ENCODE measurements around the gene DLG2. TPM values are rescaled to one million over a fixed set of nuclear protein-coding genes. Genes with fewer than 3 reads are reported as not detected.

The DLG2 gene
- total and polyA plus RNA-seq, 9 of the 15 experiments (the other 6 are each of a cell fraction or from before 2014, with no cell fraction given) = 0.52 to 1.6 (median 0.95) TPM

DNA sequence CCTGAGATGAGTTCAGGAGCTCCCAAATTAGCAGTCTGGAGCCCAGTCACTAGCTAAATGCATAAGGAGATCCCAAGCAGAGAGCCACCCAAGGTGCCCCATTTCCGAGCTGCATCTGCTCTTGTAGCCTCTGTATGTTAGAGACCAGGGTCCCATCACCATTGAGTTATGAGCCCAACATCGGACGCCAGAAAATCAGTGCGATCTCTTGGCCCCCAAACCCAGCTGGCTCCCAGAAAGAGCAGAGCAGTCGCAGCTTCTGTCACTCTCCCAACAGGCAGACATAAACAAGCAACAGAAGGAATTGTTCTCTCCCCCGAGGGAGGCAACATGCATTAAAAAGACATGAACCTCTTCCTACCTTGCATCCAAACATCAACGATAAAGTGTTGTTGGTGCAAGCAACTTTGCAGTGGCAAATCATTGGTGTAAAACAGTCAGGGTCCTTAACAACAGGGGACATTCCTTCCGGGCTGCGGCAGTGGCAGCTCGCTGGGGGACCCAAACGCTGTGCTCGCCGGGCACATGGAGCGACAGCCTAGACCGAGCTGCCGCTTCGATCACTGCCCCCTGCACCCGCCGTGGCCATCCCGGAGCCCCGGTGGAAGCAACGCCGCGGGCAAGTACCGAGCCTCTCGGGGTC, 907.1 kb downstream of the DLG2 start:
- Histone ChIP-seq H3K36me3 (ENCODE audit: control insufficient read depth, insufficient read depth, low read length) (no peaks in the 10 kb centered on the region), H3K9ac (ENCODE audit: insufficient read depth in 1 of 2, low read depth in 2 of 2, low read length in 2 of 2) (no peak overlapping the region), H3K4me3 (no peak overlapping the region), H3K9me1 (ENCODE audit: control insufficient read depth, insufficient read depth, low read length) (no peaks in the 10 kb centered on the region), H3K4me1 (replicated peaks in 1 of 2; ENCODE audit: control insufficient read depth in 2 of 2, insufficient read depth in 2 of 2, low read length in 2 of 2) (no peaks in the 10 kb centered on the region), H4K20me1 (replicated peaks; ENCODE audit: control insufficient read depth, insufficient read depth, low read length) (no peaks in the 10 kb centered on the region), H3K27me3 (ENCODE audit: control insufficient read depth in 2 of 2, insufficient read depth in 2 of 2, low read length in 2 of 2) (no peaks in the 10 kb centered on the region), H3K4me2 (ENCODE audit: insufficient read depth, low read length) (no peak overlapping the region), H3K9me3 (replicated peaks; ENCODE audit: control insufficient read depth, insufficient read depth, low read depth, low read length) (no peaks in the 10 kb centered on the region), H2AFZ (ENCODE audit: low read depth, low read length) (no peak overlapping the region), H3K79me2 (ENCODE audit: control insufficient read depth, insufficient read depth, low read length) (no peaks in the 10 kb centered on the region), H3K27ac (ENCODE audit: extremely low read depth, low read depth, low read length) (no peak overlapping the region)
- CTCF ChIA-PET (ENCODE audit: low intra/inter-chr PET ratio) = no interaction called here
- intact Hi-C loops (cut with micrococcal nuclease) = loop anchor here (10.0 kb wide), 1 partner anchor 885 kb away; no protein-coding TSS in a partner anchor
- ATAC-seq (no peak), FAIRE-seq (no peak), DNase-seq (ENCODE audit: extremely low read depth in 1 of 4, low spot score in 3 of 4) (no peak)
- TF ChIP-seq, protein P1, sequence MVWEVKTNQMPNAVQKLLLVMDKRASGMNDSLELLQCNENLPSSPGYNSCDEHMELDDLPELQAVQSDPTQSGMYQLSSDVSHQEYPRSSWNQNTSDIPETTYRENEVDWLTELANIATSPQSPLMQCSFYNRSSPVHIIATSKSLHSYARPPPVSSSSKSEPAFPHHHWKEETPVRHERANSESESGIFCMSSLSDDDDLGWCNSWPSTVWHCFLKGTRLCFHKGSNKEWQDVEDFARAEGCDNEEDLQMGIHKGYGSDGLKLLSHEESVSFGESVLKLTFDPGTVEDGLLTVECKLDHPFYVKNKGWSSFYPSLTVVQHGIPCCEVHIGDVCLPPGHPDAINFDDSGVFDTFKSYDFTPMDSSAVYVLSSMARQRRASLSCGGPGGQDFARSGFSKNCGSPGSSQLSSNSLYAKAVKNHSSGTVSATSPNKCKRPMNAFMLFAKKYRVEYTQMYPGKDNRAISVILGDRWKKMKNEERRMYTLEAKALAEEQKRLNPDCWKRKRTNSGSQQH (CRISPR knock-in tag; IDR thresholded peaks at IDR 0.05) = no peak
- TF ChIP-seq, protein P2, sequence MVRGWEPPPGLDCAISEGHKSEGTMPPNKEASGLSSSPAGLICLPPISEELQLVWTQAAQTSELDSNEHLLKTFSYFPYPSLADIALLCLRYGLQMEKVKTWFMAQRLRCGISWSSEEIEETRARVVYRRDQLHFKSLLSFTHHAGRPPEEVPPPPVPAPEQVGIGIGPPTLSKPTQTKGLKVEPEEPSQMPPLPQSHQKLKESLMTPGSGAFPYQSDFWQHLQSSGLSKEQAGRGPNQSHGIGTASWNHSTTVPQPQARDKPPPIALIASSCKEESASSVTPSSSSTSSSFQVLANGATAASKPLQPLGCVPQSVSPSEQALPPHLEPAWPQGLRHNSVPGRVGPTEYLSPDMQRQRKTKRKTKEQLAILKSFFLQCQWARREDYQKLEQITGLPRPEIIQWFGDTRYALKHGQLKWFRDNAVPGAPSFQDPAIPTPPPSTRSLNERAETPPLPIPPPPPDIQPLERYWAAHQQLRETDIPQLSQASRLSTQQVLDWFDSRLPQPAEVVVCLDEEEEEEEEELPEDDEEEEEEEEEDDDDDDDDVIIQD (CRISPR knock-in tag; IDR thresholded peaks at IDR 0.05) = no peak
- TF ChIP-seq ZNF589 (CRISPR knock-in tag; IDR thresholded peaks at IDR 0.05; ENCODE audit: low read depth) (no peak), MCM7 (IDR thresholded peaks at IDR 0.05) (no peak)
- POLR2A ChIA-PET = no interaction called here
- in situ Hi-C loops (cut with MboI) = no loop called here
- no TSS peak for BruUV-seq (replicated peaks)
- WGBS (ENCODE audit: insufficient coverage, low coverage, missing lambda C conversion rate) = 0% methylated on average over 10 of the region's 26 CpGs

Measured in K562 (cell line).